Kidney (tissue), 14 donors: ENCODE measurements around the gene DNAJB8. TPM values are rescaled to one million over a fixed set of nuclear protein-coding genes. Genes with fewer than 3 reads are reported as not detected.

ENCODE experiments used
- DNase-seq, 5 donors: peaks; one replicate each; pipeline ENCODE4 v3.0.0-alpha.2; 2013 to 2020
- FAIRE-seq: peaks from 2 replicates; lab custom pipeline; 2012; peaks lifted over from hg19 to GRCh38; lab: Jason Lieb, UNC
- H3K27ac ChIP-seq, 2 donors: one replicate each; pipeline ENCODE4 v1.7.0; 2013; ENCODE audit warnings: low read depth in 2 of 2, low read length in 2 of 2, inconsistent platforms in 1 of 2
- H3K27me3 ChIP-seq: one replicate; pipeline ENCODE4 v1.7.1; 2013; ENCODE audit warnings: low read length, inconsistent platforms; ENCODE audit not compliant: control insufficient read depth, insufficient read depth
- H3K36me3 ChIP-seq, 3 donors: one replicate each; pipeline versions ENCODE4 v1.7.0 to v1.7.1; 2013; ENCODE audit warnings: low read length in 3 of 3, control low read depth in 1 of 3, inconsistent platforms in 1 of 3; ENCODE audit not compliant: insufficient read depth in 3 of 3, control insufficient read depth in 2 of 3
- H3K4me1 ChIP-seq, 3 donors: one replicate each; pipeline versions ENCODE4 v1.7.0 to v1.7.1; 2013; ENCODE audit warnings: low read length in 3 of 3, inconsistent platforms in 1 of 3, low read depth in 1 of 3; ENCODE audit not compliant: control insufficient read depth in 2 of 3, insufficient read depth in 2 of 3
- H3K4me3 ChIP-seq, 3 donors: one replicate each; pipeline versions ENCODE4 v1.7.0 to v1.8.1; 2013; ENCODE audit warnings: low read length in 3 of 3, control low read depth in 1 of 3, inconsistent platforms in 1 of 3
- H3K9ac ChIP-seq, 3 donors: one replicate each; pipeline versions ENCODE4 v1.7.0 to v1.7.1; 2013; ENCODE audit warnings: low read length in 3 of 3, control low read depth in 1 of 3, inconsistent platforms in 1 of 3
- H3K9me3 ChIP-seq, 3 donors: one replicate each; pipeline versions ENCODE4 v1.7.0 to v1.7.1; 2013; ENCODE audit warnings: low read length in 3 of 3, control low read depth in 1 of 3, inconsistent platforms in 1 of 3; ENCODE audit not compliant: control insufficient read depth in 2 of 3, insufficient read depth in 1 of 3
- CTCF ChIP-seq: IDR thresholded peaks from 3 replicates; pipeline ENCODE4 v1.5.1; 2012; ENCODE audit warnings: mild to moderate bottlenecking, moderate library complexity, borderline replicate concordance; ENCODE audit not compliant: insufficient read depth; ENCODE audit errors: extremely low read depth
- intact Hi-C: fragments of 100-400 bp; cut with DNase I; formaldehyde crosslinking; loops from one replicate; pipeline ENCODE4 v1.11.1; 2022
- polyA plus RNA-seq: library from polyadenylated mRNA; stranded (reverse); fragments of 350-450 nt; fragmentation: Illumina TruSeq; extraction: RNeasy Lipid Tissue Mini Kit (QIAGEN cat#74804); gene quantifications from one replicate; pipeline ENCODE4 v1.2.3, GENCODE V29; 2014; ENCODE audit warnings: low read depth, low replicate concordance; ENCODE audit not compliant: insufficient read depth
- total RNA-seq: library from RNA; stranded (reverse); fragmentation: NEBNext Ultra II Directional; extraction: Animal tissue kit (Norgen Biotek cat#: 25700); gene quantifications from one replicate; pipeline ENCODE4 v1.2.1, GENCODE V29; 2021
- donor health status: control.
- donor health status: control.
- donor health status: control.
- donor health status: control.
- donor health status: control.
- donor health status: DM: yes; HTN: yes; CAD: no.
- donor health status: Normal renal cell carcinoma (clear cell type).

DNAJB8 gene
- total and polyA plus RNA-seq, 2 donors from 2014 or later: not detected

- no peak for FAIRE-seq
- intact Hi-C loops: no loop called here
Measured at GRCh38 chr3:128503751-128504532, 37.3 kb upstream of the DNAJB8 start.

GRCh38 chr3:128503164-128503651 is 36.5 kb upstream of the DNAJB8 start:
- no peaks in the 10 kb centered on the region for H3K9me3 ChIP-seq
- no peaks in the 10 kb centered on the region for H3K27me3 ChIP-seq
- intact Hi-C loops: no loop called here
- H3K27ac ChIP-seq: no peak overlapping the region
- H3K9ac ChIP-seq: no peak overlapping the region
- no peak for TF ChIP-seq CTCF
- H3K36me3 ChIP-seq: no peaks in the 10 kb centered on the region
- FAIRE-seq (no peak), DNase-seq (peak in 2 of 5 donors; percentile 45 to 62)
- no peaks in the 10 kb centered on the region for H3K4me1 ChIP-seq
- H3K4me3 ChIP-seq: no peak overlapping the region

More at GRCh38 chr3:128503751-128504532, 37.3 kb upstream of the DNAJB8 start:
- no peak overlapping the region for H3K27ac ChIP-seq
- no peak overlapping the region for H3K9ac ChIP-seq
- no peak for DNase-seq
- H3K27me3 ChIP-seq: no peaks in the 10 kb centered on the region
- H3K4me1 ChIP-seq: no peaks in the 10 kb centered on the region
- H3K9me3 ChIP-seq: no peaks in the 10 kb centered on the region
- H3K4me3 ChIP-seq: no peak overlapping the region
- no peaks in the 10 kb centered on the region for H3K36me3 ChIP-seq
- TF ChIP-seq CTCF: no peak

- H3K4me3 ChIP-seq: no peak overlapping the region
- no peaks in the 10 kb centered on the region for H3K36me3 ChIP-seq
- TF ChIP-seq CTCF: no peak
- H3K9ac ChIP-seq: no peak overlapping the region
- H3K27ac ChIP-seq: no peak overlapping the region
- no peaks in the 10 kb centered on the region for H3K9me3 ChIP-seq
- no peaks in the 10 kb centered on the region for H3K4me1 ChIP-seq
- H3K27me3 ChIP-seq: peaks cover 3% of the 10 kb centered on the region
- no peak for DNase-seq
- intact Hi-C loops: no loop called here
- FAIRE-seq: no peak
Measured at GRCh38 chr3:128502712-128503111, 36.0 kb upstream of the DNAJB8 start.
